HG03460 (cell line): ENCODE data around the gene SYNC.

Source experiments
- ATAC-seq: cut with Tn5 transposase; IDR thresholded peaks from one replicate; pipeline ENCODE4 v1.9.1; 2021; ENCODE audit not compliant: unreplicated experiment

Gene SYNC

GRCh38 chr1:32702599-32703478 is at the start of gene SYNC:
Gene SYNC (minus strand): TSS chr1:32702770. CDS start chr1:32702660, 110 bp downstream.
- ATAC-seq, result no peak

GRCh38 chr1:32749771-32750170 is 47.2 kb upstream of the SYNC start:
- no peak for ATAC-seq

- no peak for ATAC-seq
Observed at GRCh38 chr1:32749332-32749731, 46.8 kb upstream of the SYNC start.

- no peak for ATAC-seq
Observed at GRCh38 chr1:32748926-32749325, 46.4 kb upstream of the SYNC start.

GRCh38 chr1:32748348-32748747 is 45.8 kb upstream of the SYNC start:
- no peak for ATAC-seq

- no peak for ATAC-seq
Observed at GRCh38 chr1:32746130-32746529, 43.6 kb upstream of the SYNC start.

GRCh38 chr1:32744071-32744425 is 41.5 kb upstream of the SYNC start:
- no peak for ATAC-seq

GRCh38 chr1:32743380-32744070 is 41.0 kb upstream of the SYNC start:
- no peak for ATAC-seq

GRCh38 chr1:32742956-32743355 is 40.4 kb upstream of the SYNC start:
- no peak for ATAC-seq

- no peak for ATAC-seq
Observed at GRCh38 chr1:32742199-32742947, 39.8 kb upstream of the SYNC start.

GRCh38 chr1:32741413-32742198 is 39.0 kb upstream of the SYNC start:
- no peak for ATAC-seq

GRCh38 chr1:32741059-32741412 is 38.5 kb upstream of the SYNC start:
- no peak for ATAC-seq

- no peak for ATAC-seq
Observed at GRCh38 chr1:32736812-32737791, 34.5 kb upstream of the SYNC start.

GRCh38 chr1:32733582-32734321 is 31.2 kb upstream of the SYNC start:
- ATAC-seq, result no peak

- ATAC-seq, result no peak
Observed at GRCh38 chr1:32729254-32730046, 26.9 kb upstream of the SYNC start.

- no peak for ATAC-seq
Observed at GRCh38 chr1:32728413-32729077, 26.0 kb upstream of the SYNC start.

- ATAC-seq, result no peak
Observed at GRCh38 chr1:32727876-32728275, 25.3 kb upstream of the SYNC start.

- no peak for ATAC-seq
Observed at GRCh38 chr1:32725615-32725982, 23.0 kb upstream of the SYNC start.
